ENCODE results near the gene GGT1.
"Not testable (repeated sequence)": the region's sequence is repeated elsewhere in the genome, so short reads cannot be mapped to it uniquely, and the experiment has no call there.

GGT1 gene

DNA sequence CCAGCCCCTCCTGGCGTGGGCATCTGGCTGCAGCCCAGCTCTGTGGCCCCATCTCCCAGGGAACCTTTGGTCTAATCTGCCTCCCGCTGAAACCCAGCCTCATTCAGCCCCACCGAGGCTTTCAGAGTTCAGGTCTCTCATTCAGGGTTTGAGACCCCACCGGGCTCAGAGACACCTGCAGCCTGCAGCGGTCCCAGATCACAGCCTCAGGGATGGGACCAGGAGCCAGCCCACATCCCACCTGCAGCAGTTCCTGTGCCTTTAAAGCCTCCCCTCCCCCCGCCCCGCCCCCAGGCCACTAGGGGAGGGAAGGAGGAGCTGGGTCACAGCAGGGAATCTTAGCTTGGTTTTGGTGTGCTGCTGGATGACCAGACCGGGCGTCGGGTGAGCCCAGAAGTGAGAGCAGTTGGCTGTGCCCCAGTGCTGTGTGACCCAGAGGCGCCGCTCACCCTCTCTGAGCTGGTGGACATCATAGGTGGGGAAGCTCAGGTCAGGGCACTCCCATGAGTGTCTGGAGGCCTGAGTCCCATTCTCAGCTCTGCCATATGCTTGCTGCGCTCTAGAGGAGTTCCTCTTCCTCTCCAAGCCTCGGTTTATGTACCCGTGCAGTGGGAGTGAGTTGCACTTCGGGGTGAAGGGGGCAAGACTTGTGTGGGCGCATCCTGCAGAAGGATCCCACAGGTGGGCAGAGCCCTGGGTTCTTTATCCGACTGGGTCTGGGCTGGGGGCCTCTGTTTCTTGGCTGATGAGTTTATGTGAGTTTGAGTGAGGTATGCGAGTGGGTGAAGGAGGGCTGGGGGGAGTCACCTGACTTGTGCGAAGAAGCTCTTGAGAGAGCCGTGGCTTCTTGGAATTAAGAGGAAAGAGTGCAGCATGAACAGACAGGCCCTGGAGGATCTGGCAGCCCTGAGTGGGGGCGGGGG, at the start of gene GGT1:
Gene GGT1 (plus strand): TSS at position 347 of the 923 bp plus-strand sequence. CDS start 7,889 bp downstream, outside the sequence.
- not testable (repeated sequence) for DNase-seq

DNA sequence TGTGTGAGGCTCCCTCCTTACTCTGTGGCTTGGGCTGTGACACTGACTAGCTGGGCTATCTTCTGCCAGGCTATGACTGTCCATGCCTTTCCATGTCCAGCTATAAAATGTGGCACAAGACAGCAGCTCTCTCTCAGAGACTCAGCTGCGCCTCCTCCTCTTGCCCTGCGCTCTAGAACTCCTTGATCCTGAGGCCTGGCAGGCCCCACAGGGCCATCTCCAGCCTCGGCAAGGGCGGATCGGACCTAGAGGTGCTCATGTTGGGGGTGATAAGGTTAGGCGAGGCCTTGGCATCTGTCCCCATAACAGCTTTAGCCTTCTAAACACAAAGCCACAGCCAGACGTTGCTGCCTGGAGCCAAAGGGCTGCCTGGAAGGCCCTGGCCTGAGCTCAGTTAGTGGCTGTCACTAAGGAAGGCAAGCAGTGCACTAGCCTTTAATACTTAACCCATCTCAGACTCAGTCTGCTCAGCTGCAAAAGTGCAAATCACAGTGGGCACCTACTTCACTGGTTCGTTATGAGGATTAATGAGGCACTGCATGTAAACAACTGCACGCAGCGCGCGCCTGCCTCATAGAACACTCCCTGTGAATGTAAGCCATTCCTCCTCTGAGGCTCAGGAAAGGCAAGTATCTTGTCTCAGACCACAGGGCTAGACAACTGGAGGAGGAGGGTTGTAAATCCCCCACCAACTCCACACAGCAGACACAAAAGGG, 49.2 kb upstream of the GGT1 start:
- no peak for DNase-seq

DNA sequence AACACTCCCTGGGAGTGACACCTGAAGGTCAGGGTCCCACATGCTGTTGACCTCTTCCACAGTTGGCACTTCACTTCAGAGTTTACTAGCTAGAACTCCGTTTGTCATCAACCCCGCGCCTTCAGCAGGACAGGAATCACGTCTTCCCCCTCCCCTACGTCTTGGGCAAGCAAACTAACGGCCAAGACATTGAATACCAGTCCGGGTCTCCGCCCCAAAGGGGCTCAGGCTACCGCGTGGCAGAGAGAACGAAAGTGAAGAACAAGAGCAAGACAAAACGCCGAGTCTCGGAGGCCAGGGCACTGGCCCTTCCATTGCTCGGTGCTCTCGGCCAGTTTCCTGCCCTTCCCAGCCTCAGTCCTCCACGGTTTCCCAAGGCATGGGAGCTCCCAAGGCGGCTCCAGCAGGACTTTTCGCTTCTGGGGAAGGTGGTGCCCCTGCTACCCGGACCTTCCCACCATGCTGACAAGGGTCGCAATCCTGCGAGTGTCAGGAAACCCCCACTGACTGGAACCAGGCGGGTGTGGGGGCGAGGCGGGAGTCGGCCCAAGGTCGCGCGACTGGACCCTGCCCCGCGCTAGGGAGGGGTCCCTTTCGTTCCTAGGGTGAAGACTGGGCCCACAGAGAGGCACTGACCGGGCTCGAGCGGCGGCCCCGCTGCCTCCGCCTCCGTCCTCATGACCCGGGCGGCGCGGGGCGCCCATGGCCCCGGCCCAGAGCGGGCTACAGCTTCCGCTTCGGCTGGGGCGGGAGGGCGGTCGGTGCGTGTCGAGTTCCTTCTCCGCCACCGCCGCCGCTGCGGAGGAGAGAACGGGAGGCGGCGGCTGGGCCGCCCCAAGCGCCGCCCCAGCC, 48.5 kb upstream of the GGT1 start, which contains the start of gene GUCD1:
Gene GUCD1 (minus strand): TSS at position 826 of the 852 bp plus-strand sequence. CDS start 147 bp downstream, at position 679.
- peak; percentile 23 for DNase-seq

DNA sequence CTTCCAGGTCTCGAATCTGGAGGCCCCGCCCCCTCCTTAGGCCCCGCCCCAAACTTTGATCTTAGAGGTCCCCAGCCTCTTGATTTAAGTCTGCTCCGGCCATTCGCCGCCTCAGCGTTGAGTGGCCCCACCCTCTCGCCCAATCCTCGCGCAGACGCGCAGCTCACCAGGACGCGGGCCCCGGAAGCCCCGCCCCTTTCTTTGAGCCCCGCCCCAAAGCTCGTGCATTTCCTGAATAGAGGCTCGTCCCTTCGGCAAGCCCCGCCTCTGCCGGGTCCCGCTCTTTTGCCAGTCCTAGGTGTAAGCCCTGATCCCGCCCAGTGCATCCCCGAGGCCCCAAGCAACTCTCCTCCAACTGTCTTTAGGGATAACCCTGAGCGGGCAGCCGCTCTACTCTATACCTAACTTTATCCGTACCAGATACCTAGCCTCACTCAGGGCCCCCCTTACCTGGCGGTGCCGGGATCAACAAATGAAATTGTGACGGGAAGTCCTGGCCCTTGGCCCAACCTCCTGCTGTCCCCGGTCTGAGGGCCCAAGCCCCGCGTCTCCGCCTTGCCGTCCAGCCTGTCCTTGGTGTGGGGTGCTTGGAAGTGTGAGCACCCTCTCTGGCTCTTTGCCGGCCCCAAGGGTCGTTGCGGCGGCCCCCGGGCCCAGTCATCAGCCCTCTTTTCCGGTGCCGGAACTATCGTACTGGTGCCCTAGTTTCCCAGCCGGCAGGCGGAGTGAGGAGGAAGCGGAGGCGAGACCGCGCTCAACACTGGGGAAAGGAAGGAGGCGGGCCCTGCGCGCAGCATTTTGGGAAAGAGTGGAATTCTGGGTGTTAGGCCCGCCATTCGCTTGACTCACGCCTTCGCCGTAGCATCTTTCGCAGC, 47.6 kb upstream of the GGT1 start, which contains the start of gene SNRPD3:
Gene SNRPD3 (plus strand): TSS at position 835 of the 875 bp plus-strand sequence. CDS start 1,676 bp downstream, outside the sequence.
- peak; percentile 100 for DNase-seq

DNA sequence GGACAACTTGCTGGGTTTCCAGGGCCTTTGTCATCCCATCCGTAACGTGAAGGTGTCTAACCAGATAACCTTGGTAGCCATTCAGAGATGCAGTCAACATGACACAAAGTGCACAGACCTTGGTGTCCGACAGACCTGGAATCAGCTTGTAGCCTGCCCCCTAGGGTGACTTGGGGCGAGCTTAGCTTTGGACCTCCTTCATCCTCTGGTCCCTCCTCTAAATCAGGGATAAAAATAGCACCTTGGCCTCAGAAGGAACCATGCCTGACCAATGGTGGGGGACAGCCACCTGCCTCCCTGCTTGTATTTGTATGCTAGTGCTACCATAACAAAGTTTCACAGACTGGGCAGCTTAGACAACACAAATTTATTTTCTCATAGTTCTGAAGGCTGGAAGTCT, 43.5 kb upstream of the GGT1 start:
- no peak for DNase-seq

DNA sequence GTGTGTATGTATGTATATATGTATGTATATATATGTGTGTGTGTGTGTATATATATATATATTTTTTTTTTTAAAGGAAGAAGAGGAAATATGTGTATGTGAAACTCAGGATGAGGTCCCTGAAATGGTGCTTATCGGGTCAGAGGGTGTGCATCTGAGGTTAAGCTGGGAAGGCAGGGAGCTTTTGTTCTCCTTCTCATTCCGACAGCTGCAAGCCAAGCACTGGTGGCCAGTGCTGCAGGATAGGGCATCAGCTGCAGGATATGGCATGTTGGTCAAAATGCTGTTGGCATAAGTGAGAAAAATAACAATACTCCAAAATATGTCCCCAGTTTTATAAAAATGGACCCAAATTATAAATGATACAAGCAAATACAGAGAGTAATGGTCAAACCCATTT, 39.7 kb upstream of the GGT1 start:
- no peak for DNase-seq

DNA sequence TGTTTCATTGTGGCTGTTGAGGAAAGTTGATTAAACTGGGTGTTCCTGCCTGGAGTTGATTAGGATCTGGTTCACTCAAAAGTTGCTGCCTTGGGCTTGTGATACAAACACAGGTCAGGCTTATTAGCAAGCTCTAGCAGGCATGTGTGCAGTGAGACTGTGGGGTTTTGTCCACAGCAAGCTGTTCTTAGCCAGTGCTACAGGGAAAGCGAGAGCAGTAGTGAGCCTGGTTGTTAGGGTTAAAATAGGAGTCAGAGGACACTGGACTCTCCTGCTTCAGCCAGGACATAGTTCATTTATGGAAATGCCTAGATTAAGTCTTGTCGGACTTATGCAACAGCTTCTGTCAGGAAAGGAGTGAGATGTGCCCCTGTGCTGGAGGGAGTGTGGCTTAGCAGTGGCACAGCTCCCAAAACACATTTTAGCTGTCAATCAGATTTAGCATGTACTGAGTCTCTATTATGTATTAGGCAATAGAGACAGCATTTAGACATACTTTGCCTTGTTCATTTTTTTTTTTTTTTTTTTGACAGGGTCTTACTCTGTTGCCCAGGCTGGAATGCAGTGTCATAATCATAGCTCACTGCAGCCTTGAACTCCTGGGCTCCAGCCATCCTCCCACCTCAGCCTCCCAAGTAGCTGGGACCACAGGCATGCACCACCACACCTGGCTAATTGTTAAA, 38.5 kb upstream of the GGT1 start:
- DNase-seq, result no peak

DNA sequence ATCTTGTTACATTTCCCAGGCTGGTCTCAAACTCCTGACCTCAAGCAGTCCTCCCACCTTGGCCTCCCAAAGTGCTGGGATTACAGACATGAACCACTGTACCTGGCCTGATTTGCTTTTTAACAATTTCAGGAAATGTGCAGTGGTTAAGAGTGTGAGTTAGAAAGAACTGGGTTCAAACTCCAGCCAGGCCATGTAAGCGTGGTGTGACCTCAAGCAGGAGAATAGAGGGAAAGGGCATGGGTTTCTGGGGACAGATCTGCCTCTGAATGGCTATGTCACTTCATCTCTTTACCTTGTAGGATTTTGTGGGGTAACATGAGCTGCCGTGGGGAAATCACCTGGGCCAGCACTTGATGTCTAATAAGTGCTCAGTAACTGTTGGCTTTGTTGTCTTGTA, 37.9 kb upstream of the GGT1 start:
- no peak for DNase-seq

DNA sequence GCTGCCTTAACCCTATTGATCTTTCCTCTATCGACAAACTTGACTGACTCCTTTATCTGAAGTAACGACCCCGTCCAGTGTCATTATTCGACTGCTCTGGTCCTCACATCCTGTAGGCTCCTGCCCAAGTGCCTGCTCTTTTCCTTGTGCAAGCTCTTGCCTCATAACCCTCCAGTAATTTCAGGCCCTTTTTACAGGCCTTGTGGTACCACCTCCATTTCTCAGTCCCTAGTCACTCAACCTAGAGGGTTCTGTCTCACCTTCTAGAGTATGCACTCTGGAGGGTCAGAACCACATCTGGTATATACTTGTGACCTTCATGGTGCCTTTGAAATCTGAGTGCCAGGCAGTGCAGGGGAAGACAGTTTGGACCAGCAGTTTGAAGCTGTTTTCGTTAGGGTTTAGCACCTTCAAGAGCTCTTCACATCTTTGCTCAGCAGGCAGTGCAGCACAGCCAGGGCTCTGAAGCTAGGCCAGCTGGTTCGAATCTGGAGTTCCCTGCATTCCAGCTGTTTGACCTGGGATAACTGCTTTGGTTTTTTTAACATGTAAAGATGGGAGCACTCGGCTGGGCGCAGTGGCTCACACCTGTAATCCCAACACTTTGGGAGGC, 36.0 kb upstream of the GGT1 start:
- no peak for DNase-seq

DNA sequence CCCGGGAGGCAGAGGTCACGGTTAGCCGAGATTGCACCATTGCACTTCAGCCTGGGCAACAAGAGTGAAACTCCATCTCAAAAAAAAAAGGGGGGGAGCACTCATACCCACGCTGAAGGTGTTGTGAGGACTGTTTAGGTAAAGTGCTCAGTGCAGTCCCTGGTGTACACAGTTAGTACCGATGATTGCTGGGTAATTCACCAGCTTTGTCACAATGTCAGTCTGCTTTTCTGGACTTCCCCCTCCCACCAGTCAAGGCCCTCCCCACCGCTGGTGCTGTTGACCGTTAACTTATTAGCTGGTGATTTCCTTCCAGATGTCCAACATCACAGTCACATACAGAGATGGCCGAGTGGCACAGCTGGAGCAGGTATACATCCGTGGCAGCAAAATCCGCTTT, 35.3 kb upstream of the GGT1 start:
- DNase-seq, result no peak

DNA sequence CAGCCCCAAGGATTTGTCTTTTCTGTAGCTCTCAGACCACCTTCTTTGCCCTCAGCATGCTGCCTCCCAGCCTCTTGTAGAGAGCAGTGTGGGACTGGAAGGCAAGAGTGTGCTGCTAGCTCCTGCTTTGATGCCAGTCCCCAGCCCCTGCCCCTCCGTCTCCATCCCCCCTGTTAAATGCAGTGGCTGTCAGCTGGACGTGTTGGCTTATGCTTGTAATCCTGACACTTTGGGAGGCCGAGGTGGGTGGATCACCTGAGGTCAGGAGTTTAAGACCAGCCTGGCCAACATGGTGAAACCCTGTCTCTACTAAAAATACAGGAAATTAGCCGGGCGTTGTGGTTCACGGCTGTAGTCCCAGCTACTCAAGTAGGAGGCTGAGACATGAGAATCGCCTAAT, 31.7 kb upstream of the GGT1 start:
- DNase-seq, result no peak

DNA sequence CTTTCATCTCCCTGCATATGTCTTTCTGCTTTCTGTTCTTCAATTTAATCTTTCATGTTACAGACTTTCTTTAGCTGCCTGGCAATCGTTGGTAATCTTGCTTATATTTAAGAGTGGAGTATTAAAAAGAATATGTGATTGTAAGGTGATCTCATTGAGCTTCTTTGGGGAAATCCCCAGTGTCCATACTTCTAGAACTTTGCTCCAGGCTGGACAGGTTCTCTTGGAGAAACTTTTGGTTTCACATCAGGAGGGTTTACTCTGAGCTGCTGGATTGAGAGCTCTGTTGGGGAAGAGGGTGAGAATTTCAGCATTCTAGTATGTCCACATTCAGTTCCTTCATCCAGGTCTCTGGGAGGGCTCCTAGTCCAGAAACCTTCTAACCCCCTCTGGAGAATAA, 26.2 kb upstream of the GGT1 start:
- DNase-seq, result no peak

DNA sequence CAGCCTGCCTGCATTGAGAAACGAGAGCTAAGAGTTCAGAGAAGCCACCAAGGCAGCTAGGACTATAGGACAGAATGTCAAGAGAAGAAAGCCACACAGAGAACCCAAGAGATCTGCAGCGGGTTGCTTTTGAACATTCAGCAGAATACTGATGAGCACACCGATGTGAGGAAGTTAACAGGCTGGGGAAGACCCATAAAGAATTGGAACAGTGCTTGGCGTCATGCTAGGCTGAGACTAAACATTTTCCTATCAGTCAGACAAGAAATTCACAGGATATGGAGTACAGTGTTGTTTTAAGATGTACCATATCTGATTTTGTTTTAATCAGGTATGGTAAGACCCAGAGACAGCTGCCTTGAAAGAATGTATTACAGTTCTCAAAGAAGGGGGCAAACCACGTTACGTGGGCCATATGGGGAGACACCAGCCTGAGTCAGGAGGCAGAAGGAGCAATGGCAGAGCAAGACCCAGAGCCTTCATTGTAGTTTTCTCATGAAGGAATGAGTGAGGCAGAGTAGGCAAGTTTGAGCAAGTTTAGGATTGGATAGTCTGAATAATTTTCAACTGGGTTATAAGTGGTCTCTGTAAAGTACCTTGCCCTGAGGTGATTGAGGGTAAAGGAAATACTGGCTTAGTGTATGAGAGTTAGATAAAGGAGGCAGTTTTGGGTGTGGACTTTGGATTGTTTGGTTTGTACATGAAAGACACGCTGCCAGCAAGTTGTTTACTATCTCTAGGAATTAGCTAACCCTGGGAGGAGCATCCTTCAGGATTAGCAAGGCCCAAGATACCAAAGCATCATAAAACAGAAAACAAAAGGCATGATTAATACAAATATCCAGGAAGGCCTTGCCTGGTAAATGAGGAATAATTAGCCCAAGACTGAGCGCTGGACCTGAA, 24.4 kb upstream of the GGT1 start:
- no peak for DNase-seq

DNA sequence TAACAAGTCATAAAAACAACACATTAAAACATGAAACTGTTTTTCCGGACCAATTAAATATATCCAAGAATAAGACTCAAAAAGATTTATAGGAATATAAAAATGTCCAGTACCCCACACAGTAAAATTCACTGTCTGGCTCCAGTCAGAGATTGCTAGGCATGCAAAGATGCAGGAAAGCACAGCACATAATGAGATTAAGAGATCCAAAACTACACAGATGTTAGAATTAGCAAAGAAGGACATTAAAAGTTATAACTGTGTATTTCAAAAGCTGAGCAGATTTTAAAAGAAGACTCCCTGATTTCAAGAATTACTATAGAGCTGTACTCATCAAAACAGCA, 23.8 kb upstream of the GGT1 start:
- DNase-seq, result no peak

DNA sequence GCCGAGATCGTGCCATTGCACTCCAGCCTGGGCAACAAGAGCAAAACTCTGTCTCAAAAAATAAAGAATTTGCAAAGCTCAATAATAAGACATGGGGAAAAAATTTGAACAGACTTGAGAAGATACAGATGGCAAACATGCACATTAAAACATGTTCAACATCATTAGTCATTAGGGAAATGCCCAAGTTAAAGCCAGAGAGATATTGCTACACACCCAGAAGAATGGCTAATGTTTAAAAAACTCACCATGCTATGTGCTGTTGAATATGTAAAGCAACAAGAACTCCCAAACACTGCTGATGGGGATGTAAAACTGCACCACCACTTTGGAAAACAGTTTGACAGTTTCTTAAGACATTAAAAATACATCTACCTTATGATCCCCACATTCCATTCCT, 22.7 kb upstream of the GGT1 start:
- no peak for DNase-seq

DNA sequence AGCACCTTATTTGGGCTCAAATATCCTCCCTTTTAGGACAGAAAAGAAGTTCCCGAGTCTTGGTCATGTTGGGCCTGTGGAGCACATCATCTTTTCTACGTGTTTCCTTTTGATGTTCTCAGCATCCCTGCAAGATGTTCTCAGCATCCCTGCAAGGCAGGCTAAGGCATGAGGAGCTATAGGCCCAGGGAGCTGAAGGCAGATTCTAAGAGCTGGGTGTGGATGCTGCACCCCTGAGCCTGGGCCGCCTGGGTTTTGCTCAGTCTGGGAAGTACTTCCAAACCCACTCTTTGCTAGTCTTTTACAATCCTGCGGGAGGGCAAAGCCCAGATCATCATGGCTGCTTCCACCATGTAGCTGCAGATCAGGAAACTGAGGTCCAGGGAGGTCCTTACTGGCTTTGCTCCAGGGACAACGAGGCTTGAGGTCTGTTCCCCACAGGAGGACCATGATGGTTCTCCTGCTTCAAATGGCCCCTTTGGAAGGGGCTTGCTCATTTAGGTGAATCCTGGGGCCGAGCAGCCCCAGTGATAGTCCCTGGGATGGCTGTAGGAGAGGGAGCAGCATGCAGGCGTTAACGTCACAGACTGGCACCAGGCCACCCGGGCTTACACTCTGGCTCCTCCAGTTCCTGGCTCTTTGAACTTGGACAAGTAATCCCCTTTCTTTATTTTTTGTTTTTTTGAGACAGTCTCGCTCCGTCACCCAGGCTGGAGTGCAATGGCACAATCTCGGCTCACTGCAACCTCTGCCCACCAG, 20.8 kb upstream of the GGT1 start:
- no peak for DNase-seq

DNA sequence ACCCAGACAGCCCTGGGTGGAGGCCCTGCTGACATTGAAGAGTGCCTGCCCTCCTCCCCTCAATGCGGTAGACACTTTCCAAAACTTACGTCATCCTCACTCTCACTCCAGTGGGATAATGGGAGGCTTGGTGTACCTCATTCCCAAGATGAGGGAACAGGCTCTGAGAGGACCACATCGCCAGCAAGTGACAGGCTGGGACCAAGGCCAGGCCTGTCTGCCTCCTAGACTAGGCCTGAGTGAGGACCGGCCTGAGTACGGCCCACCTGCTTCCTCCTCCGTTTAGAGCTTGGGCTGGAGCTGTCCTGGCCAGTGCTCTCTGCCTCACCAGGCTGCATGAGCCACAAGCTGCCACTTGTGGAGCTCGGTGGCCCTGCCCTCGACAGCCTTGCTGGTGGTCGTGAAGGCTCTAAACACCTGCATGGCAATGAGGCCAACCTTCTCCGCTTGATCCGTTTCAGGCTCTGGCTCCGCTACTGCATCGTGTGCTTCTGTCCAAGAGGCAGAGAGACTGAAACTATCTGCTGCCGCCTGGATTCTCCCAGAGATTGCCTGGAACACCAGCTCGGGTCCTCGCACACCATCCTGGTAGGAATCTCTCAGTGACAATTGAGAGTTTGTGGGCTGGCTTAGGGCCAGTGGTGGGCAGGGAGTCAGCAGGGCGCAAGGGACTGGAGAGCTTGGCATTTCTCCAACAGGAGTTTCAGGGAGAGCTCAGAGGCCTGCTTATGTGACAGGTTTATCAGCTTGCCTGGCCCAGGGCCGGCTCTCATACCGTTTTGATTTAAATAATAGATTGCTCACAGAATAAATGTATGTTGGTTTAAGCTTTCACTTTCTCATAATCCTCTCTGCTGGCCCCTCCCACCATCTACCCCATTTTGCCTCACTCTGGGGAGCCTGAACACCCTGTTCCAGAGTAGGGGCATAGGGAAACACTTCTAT, 19.5 kb upstream of the GGT1 start:
- no peak for DNase-seq

Measured in stimulated activated CD4-positive, alpha-beta T cell treated with anti-CD3 and anti-CD28 coated beads, Interleukin-1b, Interleukin-23, amount 100 ng/mL, for 48 hours (primary cell).